ENCODE results near the gene CAVIN1.
A peak's percentile ranks its signal among the peaks of the same experiment; 100 is the strongest.
"Not testable (repeated sequence)": the region's sequence is repeated elsewhere in the genome, so short reads cannot be mapped to it uniquely, and the experiment has no call there.

Gene CAVIN1

DNA sequence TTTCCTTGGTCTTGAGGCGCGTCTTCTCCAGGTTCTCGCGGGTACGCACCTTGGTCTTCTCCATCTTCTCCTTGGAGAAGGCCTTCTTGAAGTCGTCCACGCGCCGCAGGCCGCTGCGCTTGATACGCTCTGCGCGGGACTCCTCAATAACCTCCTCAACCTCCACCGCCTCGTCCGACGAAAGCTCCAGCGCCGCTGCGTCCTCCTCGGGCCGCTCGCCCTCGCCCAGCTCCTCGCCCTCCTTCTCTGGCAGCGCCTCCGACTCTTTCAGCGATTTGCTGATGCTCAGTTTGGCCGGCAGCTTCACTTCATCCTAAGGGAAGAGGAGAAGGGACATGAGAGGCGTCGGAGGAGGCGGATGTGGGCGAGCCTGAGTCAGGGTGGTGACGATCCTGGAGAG, 18.0 kb downstream of the CAVIN1 start:
- TF ChIP-seq POLR2AphosphoS5 (IDR thresholded peaks at IDR 0.05; ENCODE audit: low read depth) (no peak), SPI1 (IDR thresholded peaks at IDR 0.05; ENCODE audit: borderline replicate concordance, low read depth) (no peak), GABPA (IDR thresholded peaks at IDR 0.05; ENCODE audit: low read depth) (no peak)
- TF ChIP-seq, protein P1, sequence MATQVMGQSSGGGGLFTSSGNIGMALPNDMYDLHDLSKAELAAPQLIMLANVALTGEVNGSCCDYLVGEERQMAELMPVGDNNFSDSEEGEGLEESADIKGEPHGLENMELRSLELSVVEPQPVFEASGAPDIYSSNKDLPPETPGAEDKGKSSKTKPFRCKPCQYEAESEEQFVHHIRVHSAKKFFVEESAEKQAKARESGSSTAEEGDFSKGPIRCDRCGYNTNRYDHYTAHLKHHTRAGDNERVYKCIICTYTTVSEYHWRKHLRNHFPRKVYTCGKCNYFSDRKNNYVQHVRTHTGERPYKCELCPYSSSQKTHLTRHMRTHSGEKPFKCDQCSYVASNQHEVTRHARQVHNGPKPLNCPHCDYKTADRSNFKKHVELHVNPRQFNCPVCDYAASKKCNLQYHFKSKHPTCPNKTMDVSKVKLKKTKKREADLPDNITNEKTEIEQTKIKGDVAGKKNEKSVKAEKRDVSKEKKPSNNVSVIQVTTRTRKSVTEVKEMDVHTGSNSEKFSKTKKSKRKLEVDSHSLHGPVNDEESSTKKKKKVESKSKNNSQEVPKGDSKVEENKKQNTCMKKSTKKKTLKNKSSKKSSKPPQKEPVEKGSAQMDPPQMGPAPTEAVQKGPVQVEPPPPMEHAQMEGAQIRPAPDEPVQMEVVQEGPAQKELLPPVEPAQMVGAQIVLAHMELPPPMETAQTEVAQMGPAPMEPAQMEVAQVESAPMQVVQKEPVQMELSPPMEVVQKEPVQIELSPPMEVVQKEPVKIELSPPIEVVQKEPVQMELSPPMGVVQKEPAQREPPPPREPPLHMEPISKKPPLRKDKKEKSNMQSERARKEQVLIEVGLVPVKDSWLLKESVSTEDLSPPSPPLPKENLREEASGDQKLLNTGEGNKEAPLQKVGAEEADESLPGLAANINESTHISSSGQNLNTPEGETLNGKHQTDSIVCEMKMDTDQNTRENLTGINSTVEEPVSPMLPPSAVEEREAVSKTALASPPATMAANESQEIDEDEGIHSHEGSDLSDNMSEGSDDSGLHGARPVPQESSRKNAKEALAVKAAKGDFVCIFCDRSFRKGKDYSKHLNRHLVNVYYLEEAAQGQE (IDR thresholded peaks at IDR 0.05; ENCODE audit: insufficient replicate concordance, low read depth) = no peak
- Histone ChIP-seq H3K27ac (replicated peaks) (no peak overlapping the region), H3K4me3 (replicated peaks; ENCODE audit: insufficient read depth, low read length) (no peak overlapping the region), H3K27me3 (ENCODE audit: insufficient read depth, poor library complexity, severe bottlenecking) (peaks cover 5% of the 10 kb centered on the region)
- DNase-seq (ENCODE audit: low read depth in 1 of 2, low spot score in 1 of 2) = no peak

DNA sequence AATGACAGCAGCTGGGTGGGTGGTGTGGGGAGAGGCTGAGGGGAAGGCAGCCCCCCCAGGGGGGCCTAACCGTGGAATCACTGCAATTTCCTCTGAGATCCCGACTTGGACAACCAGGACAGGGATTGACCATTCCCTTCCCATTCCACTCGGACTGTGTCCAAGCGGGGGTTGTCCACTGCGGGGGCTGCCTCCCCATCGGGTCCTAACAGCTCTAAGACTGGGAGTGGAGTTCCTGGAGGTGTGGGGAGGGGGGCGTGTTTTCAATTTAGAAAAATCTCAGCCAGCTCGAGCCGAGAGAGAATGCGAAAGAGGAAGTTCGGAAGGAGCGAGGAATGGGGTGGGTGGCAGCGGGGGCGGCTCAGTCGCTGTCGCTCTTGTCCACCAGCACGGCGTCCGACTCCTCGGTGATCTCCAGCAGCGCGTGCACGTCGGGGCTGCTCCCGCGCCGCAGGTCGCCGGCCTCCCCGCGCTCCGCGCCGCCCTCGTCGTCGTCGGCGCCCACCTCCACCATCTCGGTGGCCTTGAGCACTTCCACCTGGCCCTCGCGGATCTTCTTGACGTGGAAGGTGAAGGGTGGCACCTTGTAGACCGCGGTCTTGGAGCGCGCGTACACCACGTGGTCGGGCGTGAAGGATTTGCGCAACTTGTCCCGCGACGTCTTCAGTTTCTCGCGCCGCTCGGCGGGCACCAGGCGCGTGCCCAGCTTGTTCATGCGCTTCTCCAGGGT, 18.6 kb downstream of the CAVIN1 start:
- TF ChIP-seq SPI1 (IDR thresholded peaks at IDR 0.05; ENCODE audit: borderline replicate concordance, low read depth) (peak; percentile 21; the same call in 1 of the 2 replicates), POLR2AphosphoS5 (IDR thresholded peaks at IDR 0.05; ENCODE audit: low read depth) (no peak)
- Histone ChIP-seq H3K27ac (replicated peaks) (no peak overlapping the region), H3K27me3 (ENCODE audit: insufficient read depth, poor library complexity, severe bottlenecking) (peaks cover 5% of the 10 kb centered on the region), H3K4me3 (replicated peaks; ENCODE audit: insufficient read depth, low read length) (peak overlapping the region; percentile 4; the same call in 1 of the 2 replicates)
- DNase-seq (ENCODE audit: low read depth in 1 of 2, low spot score in 1 of 2) = peak in 1 of 2 experiments; percentile 19

DNA sequence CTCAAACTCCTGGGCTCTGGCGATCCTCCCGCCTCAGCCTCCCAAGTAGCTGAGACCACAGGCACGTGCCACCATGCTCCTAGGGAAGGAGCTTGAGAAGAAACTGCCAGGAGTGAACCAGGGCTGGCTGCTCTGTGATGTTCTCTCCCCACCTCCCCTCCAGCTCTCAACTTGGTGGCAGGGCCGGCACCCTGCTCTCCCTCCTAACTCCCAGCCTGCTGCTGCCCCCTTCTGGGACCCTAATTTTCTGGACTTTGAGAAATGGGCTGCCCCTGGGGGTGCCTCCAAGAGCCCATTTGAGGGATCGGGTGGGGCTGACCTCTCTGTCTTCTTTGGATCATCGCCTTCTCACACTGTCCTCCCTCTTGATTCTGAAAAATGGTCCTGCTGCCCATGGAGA, 19.9 kb downstream of the CAVIN1 start:
- DNase-seq (ENCODE audit: low read depth in 1 of 2, low spot score in 1 of 2) = peak in 1 of 2 experiments; percentile 38
- Histone ChIP-seq H3K27ac (replicated peaks) (no peak overlapping the region), H3K27me3 (ENCODE audit: insufficient read depth, poor library complexity, severe bottlenecking) (peaks cover 5% of the 10 kb centered on the region), H3K4me3 (replicated peaks; ENCODE audit: insufficient read depth, low read length) (no peak overlapping the region)
- TF ChIP-seq, protein P2, sequence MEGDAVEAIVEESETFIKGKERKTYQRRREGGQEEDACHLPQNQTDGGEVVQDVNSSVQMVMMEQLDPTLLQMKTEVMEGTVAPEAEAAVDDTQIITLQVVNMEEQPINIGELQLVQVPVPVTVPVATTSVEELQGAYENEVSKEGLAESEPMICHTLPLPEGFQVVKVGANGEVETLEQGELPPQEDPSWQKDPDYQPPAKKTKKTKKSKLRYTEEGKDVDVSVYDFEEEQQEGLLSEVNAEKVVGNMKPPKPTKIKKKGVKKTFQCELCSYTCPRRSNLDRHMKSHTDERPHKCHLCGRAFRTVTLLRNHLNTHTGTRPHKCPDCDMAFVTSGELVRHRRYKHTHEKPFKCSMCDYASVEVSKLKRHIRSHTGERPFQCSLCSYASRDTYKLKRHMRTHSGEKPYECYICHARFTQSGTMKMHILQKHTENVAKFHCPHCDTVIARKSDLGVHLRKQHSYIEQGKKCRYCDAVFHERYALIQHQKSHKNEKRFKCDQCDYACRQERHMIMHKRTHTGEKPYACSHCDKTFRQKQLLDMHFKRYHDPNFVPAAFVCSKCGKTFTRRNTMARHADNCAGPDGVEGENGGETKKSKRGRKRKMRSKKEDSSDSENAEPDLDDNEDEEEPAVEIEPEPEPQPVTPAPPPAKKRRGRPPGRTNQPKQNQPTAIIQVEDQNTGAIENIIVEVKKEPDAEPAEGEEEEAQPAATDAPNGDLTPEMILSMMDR (IDR thresholded peaks at IDR 0.05; ENCODE audit: insufficient read depth, low read length) = no peak
- TF ChIP-seq, protein P1 (IDR thresholded peaks at IDR 0.05; ENCODE audit: insufficient replicate concordance, low read depth) = no peak
- TF ChIP-seq SPI1 (IDR thresholded peaks at IDR 0.05; ENCODE audit: borderline replicate concordance, low read depth) (no peak), POLR2AphosphoS5 (IDR thresholded peaks at IDR 0.05; ENCODE audit: low read depth) (no peak), GABPA (IDR thresholded peaks at IDR 0.05; ENCODE audit: low read depth) (no peak)

DNA sequence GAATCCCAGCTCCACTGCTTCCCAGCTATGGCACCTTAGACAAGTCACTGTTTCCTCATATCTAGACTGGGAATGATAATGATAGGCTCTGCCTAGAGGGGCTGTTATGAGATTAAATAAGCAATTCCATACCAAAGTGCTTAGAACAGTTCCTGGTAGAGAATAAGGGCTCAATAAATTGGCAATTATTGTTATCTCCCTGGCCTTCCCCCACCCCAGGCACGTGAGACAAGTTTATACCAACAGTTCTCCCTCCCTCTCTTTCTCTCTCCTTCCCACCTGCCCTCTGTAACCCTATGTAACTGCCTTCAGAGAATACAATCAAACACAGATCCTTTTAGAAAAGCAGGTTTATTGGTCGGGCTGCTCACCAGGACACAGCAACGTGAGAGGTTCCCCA, 20.9 kb downstream of the CAVIN1 start:
- Histone ChIP-seq H3K27ac (replicated peaks) (no peak overlapping the region), H3K27me3 (ENCODE audit: insufficient read depth, poor library complexity, severe bottlenecking) (peaks cover 5% of the 10 kb centered on the region), H3K4me3 (replicated peaks; ENCODE audit: insufficient read depth, low read length) (no peak overlapping the region)
- DNase-seq (ENCODE audit: low read depth in 1 of 2, low spot score in 1 of 2) = no peak
- TF ChIP-seq, protein P1 (IDR thresholded peaks at IDR 0.05; ENCODE audit: insufficient replicate concordance, low read depth) = no peak
- TF ChIP-seq POLR2AphosphoS5 (IDR thresholded peaks at IDR 0.05; ENCODE audit: low read depth) = no peak
- TF ChIP-seq, protein P2 (IDR thresholded peaks at IDR 0.05; ENCODE audit: insufficient read depth, low read length) = no peak
- no peak for TF ChIP-seq GABPA (IDR thresholded peaks at IDR 0.05; ENCODE audit: low read depth)
- no peak for TF ChIP-seq SPI1 (IDR thresholded peaks at IDR 0.05; ENCODE audit: borderline replicate concordance, low read depth)

DNA sequence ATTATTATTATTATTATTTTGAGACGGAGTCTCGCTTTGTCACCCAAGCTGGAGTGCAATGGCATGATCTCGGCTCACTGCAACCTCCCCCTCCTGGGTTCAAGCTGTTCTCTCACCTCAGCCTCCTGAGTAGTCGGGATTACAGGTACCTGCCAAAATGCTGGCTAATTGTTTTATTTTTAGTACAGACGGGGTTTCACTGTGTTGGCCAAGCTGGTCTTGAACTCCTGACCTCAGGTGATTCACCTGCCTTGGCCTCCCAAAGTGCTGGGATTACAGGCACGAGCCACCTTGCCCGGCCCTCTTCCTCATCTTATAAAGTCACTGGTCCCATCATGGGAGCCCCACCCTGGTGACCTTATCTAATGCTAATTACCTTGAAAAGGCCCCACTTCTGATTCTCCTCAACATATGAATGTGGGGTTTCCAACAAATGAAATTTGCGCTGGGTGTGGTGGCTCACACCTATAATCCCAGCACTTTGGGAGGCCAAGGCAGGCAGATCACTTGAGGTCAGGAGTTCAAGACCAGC, 22.1 kb downstream of the CAVIN1 start:
- not testable (repeated sequence) for H3K4me3 ChIP-seq (replicated peaks; ENCODE audit: insufficient read depth, low read length); H3K27me3 ChIP-seq (ENCODE audit: insufficient read depth, poor library complexity, severe bottlenecking); DNase-seq (ENCODE audit: low read depth in 1 of 2, low spot score in 1 of 2); H3K27ac ChIP-seq (replicated peaks)

Measured in HL-60 (cell line).